NB4 (cell line): ENCODE measurements around the gene CCL22.

Experiments used
- DNase-seq: peaks from one replicate; pipeline ENCODE4 v3.0.0; 2010; ENCODE audit warnings: low read depth
- H3K4me3 ChIP-seq: one replicate; pipeline ENCODE4 v1.5.1; 2011; ENCODE audit warnings: mild to moderate bottlenecking, low read depth, low read length, moderate library complexity
- MAX ChIP-seq: IDR thresholded peaks from 2 replicates; pipeline ENCODE4 v1.6.1; 2011; ENCODE audit warnings: low read depth, low read length
- MYC ChIP-seq: IDR thresholded peaks from 2 replicates; pipeline ENCODE4 v1.6.1; 2011; ENCODE audit warnings: low read depth, low read length
- POLR2A ChIP-seq: IDR thresholded peaks from 2 replicates; pipeline ENCODE4 v1.6.1; 2011; ENCODE audit warnings: mild to moderate bottlenecking; ENCODE audit not compliant: insufficient read length; ENCODE audit errors: extremely low read depth
- TF ChIP-seq, protein P1 (sequence below): IDR thresholded peaks from one replicate; pipeline ENCODE4 v1.5.1; 2012; ENCODE audit warnings: low read depth, low read length

CCL22 gene, protein sequence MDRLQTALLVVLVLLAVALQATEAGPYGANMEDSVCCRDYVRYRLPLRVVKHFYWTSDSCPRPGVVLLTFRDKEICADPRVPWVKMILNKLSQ

GRCh38 chr16:57358527-57359095 is at the start of gene CCL22:
CCL22 (plus strand) TSS chr16:57358783; CDS start chr16:57358817, 34 bp downstream.
- H3K4me3 ChIP-seq = no peak within 1 kb of the TSS
- DNase-seq = peak; percentile 72
- TF ChIP-seq MAX (no peak), MYC (no peak), POLR2A (no peak)
- TF ChIP-seq, protein P1, sequence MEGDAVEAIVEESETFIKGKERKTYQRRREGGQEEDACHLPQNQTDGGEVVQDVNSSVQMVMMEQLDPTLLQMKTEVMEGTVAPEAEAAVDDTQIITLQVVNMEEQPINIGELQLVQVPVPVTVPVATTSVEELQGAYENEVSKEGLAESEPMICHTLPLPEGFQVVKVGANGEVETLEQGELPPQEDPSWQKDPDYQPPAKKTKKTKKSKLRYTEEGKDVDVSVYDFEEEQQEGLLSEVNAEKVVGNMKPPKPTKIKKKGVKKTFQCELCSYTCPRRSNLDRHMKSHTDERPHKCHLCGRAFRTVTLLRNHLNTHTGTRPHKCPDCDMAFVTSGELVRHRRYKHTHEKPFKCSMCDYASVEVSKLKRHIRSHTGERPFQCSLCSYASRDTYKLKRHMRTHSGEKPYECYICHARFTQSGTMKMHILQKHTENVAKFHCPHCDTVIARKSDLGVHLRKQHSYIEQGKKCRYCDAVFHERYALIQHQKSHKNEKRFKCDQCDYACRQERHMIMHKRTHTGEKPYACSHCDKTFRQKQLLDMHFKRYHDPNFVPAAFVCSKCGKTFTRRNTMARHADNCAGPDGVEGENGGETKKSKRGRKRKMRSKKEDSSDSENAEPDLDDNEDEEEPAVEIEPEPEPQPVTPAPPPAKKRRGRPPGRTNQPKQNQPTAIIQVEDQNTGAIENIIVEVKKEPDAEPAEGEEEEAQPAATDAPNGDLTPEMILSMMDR = no peak

DNA sequence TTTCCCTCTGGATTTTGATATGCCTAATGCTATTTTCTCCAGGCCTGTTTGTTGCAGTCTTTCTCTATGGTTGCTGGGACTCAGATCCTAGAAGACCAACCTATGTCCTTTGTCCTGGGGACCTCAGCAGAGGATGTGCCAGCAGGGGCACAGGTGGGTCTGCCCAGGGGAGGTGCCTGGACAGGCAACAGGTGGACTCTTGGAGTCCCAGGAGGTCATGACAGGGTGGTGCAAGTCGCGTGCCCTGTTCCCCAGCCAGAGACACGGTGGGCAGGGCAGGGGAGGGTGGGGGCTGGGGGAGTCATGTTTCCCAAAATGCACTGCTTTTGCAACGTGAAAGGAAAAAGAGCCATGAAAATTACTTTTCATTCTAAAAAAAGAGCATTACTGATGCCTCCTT is 47.8 kb upstream of the CCL22 start:
- TF ChIP-seq MYC (no peak), POLR2A (no peak), MAX (no peak)
- TF ChIP-seq, protein P1 = no peak
- DNase-seq = no peak
- no peak overlapping the region for H3K4me3 ChIP-seq

GRCh38 chr16:57313509-57313908 is 45.1 kb upstream of the CCL22 start:
- TF ChIP-seq MAX (no peak), MYC (no peak), POLR2A (no peak)
- TF ChIP-seq, protein P1 = no peak
- DNase-seq = no peak
- no peak overlapping the region for H3K4me3 ChIP-seq

- H3K4me3 ChIP-seq = no peak overlapping the region
- DNase-seq = no peak
- TF ChIP-seq MYC = no peak
- TF ChIP-seq, protein P1 = no peak
- no peak for TF ChIP-seq POLR2A
- TF ChIP-seq MAX = no peak
These were observed 44.3 kb upstream of the CCL22 start for GRCh38 chr16:57314161-57314785.

- H3K4me3 ChIP-seq = no peak overlapping the region
- TF ChIP-seq, protein P1 = no peak
- TF ChIP-seq MYC (no peak), MAX (no peak), POLR2A (no peak)
- DNase-seq = no peak
These were observed 43.2 kb upstream of the CCL22 start for GRCh38 chr16:57315416-57315815.
